Lower lobe of right lung (tissue), 2 donors: ENCODE results near the gene SRSF11. TPM values are rescaled to one million over a fixed set of nuclear protein-coding genes. Genes with fewer than 3 reads are reported as not detected.
A peak's percentile ranks its signal among the peaks of the same experiment; 100 is the strongest.

Experiments
- ATAC-seq, 2 donors: fragments of 200-7000 bp; cut with Tn5 transposase; one replicate each; pipeline ENCODE4 v1.9.1; 2020 to 2022; ENCODE audit warnings: mild to moderate bottlenecking in 2 of 2, moderate library complexity in 2 of 2
- DNase-seq: peaks from one replicate; pipeline ENCODE4 v3.0.0-alpha.2; 2020
- H3K27ac ChIP-seq: fragments of 200-600 bp; one replicate; pipeline ENCODE4 v1.8.0; 2022
- H3K27me3 ChIP-seq: fragments of 200-600 bp; one replicate; pipeline ENCODE4 v1.8.0; 2022; ENCODE audit warnings: low read depth
- H3K36me3 ChIP-seq: fragments of 200-600 bp; one replicate; pipeline ENCODE4 v1.8.0; 2022; ENCODE audit warnings: mild to moderate bottlenecking
- H3K4me1 ChIP-seq: fragments of 200-600 bp; one replicate; pipeline ENCODE4 v1.8.0; 2022
- H3K4me3 ChIP-seq: fragments of 200-600 bp; one replicate; pipeline ENCODE4 v1.8.0; 2022; ENCODE audit warnings: mild to moderate bottlenecking
- H3K9me3 ChIP-seq: fragments of 200-600 bp; one replicate; pipeline ENCODE4 v1.8.0; 2022
- CTCF ChIP-seq: fragments of 200-600 bp; IDR thresholded peaks from one replicate; pipeline ENCODE4 v1.8.0; 2022; ENCODE audit warnings: antibody characterized with exemption, mild to moderate bottlenecking
- intact Hi-C: fragments of 100-400 bp; cut with DNase I; formaldehyde crosslinking; loops from one replicate; pipeline ENCODE4 v1.11.0; 2022
- total RNA-seq: library from RNA; stranded (reverse); fragmentation: NEBNext Ultra II Directional; extraction: Animal tissue kit (Norgen Biotek cat#: 25700); gene quantifications from one replicate; pipeline ENCODE4 v1.2.1, GENCODE V29; 2021
- donor health status: DM: no; HTN: yes; CAD: no; lungs with severe emphysema.

Gene SRSF11
- total RNA-seq, 1 donor from 2014 or later, result 143 TPM

- no peak for DNase-seq
- Histone ChIP-seq H3K4me1 (peaks cover 45% of the 10 kb centered on the region), H3K36me3 (peaks cover 11% of the 10 kb centered on the region), H3K4me3 (no peak overlapping the region), H3K9me3 (no peaks in the 10 kb centered on the region), H3K27me3 (no peaks in the 10 kb centered on the region), H3K27ac (no peak overlapping the region)
- TF ChIP-seq CTCF, result no peak
- intact Hi-C loops, result no loop called here
- no peak for ATAC-seq
These were observed 12.9 kb upstream of the SRSF11 start for GRCh38 chr1:70208292-70208691.

GRCh38 chr1:70210820-70211219 lies 10.4 kb upstream of the SRSF11 start:
- peaks cover 33% of the 10 kb centered on the region for H3K4me1 ChIP-seq
- ATAC-seq, result no peak
- intact Hi-C loops, result no loop called here
- no peaks in the 10 kb centered on the region for H3K9me3 ChIP-seq
- peaks cover 18% of the 10 kb centered on the region for H3K36me3 ChIP-seq
- TF ChIP-seq CTCF, result no peak
- H3K27me3 ChIP-seq, result no peaks in the 10 kb centered on the region
- DNase-seq, result no peak
- H3K27ac ChIP-seq, result no peak overlapping the region
- no peak overlapping the region for H3K4me3 ChIP-seq

- no peaks in the 10 kb centered on the region for H3K9me3 ChIP-seq
- H3K36me3 ChIP-seq, result peaks cover 25% of the 10 kb centered on the region
- no peak overlapping the region for H3K27ac ChIP-seq
- ATAC-seq, result no peak
- H3K4me1 ChIP-seq, result peaks cover 30% of the 10 kb centered on the region
- H3K27me3 ChIP-seq, result no peaks in the 10 kb centered on the region
- DNase-seq, result no peak
- no peak for TF ChIP-seq CTCF
- H3K4me3 ChIP-seq, result no peak overlapping the region
- intact Hi-C loops, result no loop called here
These were observed 9.6 kb upstream of the SRSF11 start for GRCh38 chr1:70211541-70211940.

GRCh38 chr1:70220015-70220414 lies 1.2 kb upstream of the SRSF11 start:
- peaks cover 28% of the 10 kb centered on the region for H3K36me3 ChIP-seq
- no peak for TF ChIP-seq CTCF
- ATAC-seq, result no peak
- no peak overlapping the region for H3K27ac ChIP-seq
- H3K4me3 ChIP-seq, result no peak overlapping the region
- intact Hi-C loops, result no loop called here
- H3K9me3 ChIP-seq, result no peaks in the 10 kb centered on the region
- no peaks in the 10 kb centered on the region for H3K27me3 ChIP-seq
- H3K4me1 ChIP-seq, result peaks cover 38% of the 10 kb centered on the region
- no peak for DNase-seq

- ATAC-seq (no peak), DNase-seq (no peak)
- intact Hi-C loops, result no loop called here
- peaks cover 38% of the 10 kb centered on the region for H3K4me1 ChIP-seq
- no peak for TF ChIP-seq CTCF
- H3K27me3 ChIP-seq, result no peaks in the 10 kb centered on the region
- peaks cover 28% of the 10 kb centered on the region for H3K36me3 ChIP-seq
- no peaks in the 10 kb centered on the region for H3K9me3 ChIP-seq
- peak overlapping the region; percentile 68 for H3K4me3 ChIP-seq
- peak overlapping the region; percentile 93 for H3K27ac ChIP-seq
These were observed 503 bp upstream of the SRSF11 start for GRCh38 chr1:70220517-70221237.
